ENCODE measurements around the gene NDUFAF7.
"Not testable (repeated sequence)": the region's sequence is repeated elsewhere in the genome, so short reads cannot be mapped to it uniquely, and the experiment has no call there.

Gene NDUFAF7

GRCh38 chr2:37284381-37284780 is 52.9 kb downstream of the NDUFAF7 start:
- no peak for DNase-seq

- no peak for DNase-seq
These were observed 56.5 kb downstream of the NDUFAF7 start for GRCh38 chr2:37287966-37288365.

GRCh38 chr2:37291680-37292079 is 60.2 kb downstream of the NDUFAF7 start:
- DNase-seq: no peak

GRCh38 chr2:37294858-37295257 is 63.4 kb downstream of the NDUFAF7 start:
- not testable (repeated sequence) for DNase-seq

GRCh38 chr2:37295469-37296073 is 64.1 kb downstream of the NDUFAF7 start:
- no peak for DNase-seq

GRCh38 chr2:37297632-37298031 is 66.2 kb downstream of the NDUFAF7 start:
- DNase-seq: no peak

All from effector CD4-positive, alpha-beta T cell (primary cell).